Activated naive CD4-positive, alpha-beta T cell (primary cell): Measurements from ENCODE around the gene VSTM1.
"Not testable (repeated sequence)": the region's sequence is repeated elsewhere in the genome, so short reads cannot be mapped to it uniquely, and the experiment has no call there.

ENCODE experiments used
- DNase-seq, 4 experiments: peaks; one replicate each; lab custom pipeline; 2025; lab: John Stamatoyannopoulos, UW

VSTM1 gene, protein sequence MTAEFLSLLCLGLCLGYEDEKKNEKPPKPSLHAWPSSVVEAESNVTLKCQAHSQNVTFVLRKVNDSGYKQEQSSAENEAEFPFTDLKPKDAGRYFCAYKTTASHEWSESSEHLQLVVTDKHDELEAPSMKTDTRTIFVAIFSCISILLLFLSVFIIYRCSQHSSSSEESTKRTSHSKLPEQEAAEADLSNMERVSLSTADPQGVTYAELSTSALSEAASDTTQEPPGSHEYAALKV

DNA sequence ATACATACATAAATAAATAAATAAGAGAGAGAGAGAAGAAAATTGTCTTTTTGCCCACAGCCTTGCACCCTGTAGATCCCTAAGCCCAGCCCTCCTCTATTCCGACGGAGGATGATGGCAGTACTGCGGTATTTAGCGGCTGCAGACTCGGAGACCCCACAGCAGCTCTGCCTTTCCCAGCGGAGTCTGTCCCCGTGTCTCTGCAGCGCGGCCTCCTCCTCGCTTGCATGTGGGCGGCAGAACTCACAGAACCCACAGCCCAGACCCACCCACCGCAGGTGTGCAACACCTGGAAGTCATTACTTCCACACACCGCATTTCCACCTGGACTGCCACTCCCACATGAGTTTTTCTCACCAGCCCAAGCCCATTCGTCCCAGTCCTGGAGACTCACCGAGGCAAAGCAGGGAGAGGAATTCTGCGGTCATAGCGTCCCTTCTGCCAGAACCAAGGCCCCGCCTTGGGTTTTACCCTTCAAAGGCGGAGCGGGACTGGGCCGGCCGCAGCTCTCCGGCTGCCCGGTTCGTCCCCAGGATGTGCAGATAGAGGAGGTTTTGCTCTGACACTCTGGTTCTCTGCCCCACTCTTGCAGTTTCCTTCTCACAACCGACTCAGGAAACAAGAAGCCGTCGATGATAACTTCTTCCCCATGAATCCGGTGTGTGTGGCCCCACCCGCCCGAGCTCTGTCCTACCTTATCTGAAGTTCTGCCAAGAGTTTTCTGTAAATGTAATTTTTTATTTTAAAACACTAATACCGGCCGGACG lies at the start of gene VSTM1:
Gene VSTM1 (minus strand): TSS at position 548 of the 767 bp plus-strand sequence. CDS start 120 bp downstream, at position 428.
- DNase-seq, result no peak

DNA sequence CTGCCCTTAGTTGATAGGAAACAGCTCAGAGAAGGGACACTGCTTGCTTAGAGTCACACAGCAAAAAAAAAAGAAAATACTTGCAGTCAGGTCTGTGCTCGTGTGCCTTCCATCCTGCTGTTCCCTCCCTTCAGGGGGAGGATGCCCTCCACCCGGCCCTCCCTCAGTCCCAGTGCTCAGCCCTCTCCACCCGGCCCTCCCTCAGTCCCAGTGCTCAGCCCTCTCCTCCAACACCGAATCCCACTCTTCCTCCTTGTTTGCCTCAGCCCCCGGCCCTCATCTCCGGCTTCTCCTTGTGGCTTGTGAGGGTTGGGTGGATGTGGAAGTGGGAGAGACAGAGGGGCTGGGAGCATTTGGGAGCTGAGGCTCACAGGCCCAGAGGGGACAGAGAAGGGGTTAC lies 46.0 kb upstream of the VSTM1 start:
- peak in 1 of 4 experiments; percentile 5 for DNase-seq

DNA sequence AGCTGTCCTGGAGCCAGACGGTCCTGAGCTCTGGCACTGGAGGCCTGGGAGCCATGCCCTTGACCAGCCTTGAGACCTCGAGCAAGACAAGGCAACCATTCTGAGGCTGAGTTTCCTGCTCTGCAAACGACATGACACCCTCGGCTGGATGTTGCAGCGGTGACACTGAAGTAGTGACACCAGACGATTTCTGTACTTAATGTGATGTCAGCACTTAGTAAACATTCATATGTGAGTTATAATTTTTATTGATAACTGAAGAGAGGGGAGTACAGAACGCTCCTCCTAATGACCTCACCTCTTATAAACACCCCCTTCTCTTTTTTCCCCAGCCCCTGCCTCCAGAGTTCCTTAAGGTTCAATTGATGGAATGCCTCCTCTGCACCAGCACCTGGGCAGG lies 44.8 kb upstream of the VSTM1 start:
- no peak for DNase-seq

DNA sequence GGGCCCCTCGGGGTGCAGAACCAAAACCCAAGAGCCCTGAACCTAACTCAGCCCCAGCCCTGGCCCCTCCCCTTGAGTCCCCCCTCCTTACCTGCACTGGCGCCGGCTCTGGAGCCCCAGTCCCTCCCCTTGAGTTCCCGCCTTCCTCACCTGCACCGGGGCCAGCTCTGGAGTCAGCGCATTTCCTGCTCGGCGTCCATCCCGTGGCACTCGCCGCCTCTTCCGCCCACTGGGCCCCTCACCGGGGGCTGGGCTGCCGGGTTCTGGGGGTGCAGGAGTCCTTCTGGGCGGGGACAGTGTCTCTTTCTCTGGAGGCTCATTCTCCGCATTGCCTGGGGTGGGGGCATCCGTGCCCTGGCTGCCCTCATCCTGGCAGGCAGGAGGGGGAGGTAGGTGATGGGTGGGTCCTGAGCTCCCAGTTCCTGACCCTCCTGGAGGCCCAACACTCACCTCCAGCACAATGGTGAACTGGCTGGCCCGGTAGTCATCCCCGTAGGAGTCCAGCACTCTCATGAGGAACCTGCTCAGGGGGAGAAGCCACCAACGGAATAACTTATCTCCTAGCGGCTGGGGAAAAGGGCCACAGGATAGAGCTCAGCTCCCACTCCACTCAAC lies 44.3 kb upstream of the VSTM1 start:
- no peak for DNase-seq

DNA sequence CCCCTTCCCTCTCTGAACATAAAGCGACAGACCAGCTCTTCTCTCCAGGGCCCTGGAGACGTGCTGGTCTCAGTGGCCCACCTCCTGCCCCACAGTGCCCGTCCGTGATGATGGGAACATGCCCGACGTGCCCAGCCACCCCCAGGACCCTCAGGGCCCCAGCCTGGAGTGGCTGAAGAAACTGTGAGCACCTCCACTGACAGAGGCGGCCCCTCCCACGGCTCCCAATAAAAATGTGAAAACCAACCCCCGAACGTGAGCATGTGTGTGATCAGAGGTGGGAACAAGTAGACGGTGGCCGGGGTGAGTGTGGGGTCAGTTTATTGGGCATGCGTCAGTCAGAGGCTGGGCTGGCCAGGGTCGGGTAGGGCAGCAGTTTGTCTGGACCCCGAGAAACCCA lies 43.0 kb upstream of the VSTM1 start:
- DNase-seq, result no peak

DNA sequence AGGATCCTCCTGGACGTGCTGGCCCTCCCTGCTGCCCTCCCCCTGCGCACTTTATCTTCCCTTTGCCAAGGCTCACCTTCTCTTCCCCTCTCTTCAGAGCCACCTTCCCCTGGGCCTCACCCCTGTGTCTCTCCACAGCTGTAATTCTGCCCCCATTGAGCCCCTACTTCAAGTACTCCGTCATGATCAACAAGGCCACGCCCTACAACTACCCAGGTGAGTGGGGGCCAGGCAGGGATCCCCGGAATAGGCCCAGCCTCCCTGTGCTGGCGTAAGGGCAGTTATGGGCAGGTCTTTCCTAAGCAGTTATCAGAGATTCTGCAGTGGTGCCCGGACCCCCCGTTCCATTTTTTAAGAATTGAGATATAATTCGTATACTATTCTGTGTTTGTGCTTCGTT lies 42.1 kb upstream of the VSTM1 start:
- DNase-seq, result no peak

DNA sequence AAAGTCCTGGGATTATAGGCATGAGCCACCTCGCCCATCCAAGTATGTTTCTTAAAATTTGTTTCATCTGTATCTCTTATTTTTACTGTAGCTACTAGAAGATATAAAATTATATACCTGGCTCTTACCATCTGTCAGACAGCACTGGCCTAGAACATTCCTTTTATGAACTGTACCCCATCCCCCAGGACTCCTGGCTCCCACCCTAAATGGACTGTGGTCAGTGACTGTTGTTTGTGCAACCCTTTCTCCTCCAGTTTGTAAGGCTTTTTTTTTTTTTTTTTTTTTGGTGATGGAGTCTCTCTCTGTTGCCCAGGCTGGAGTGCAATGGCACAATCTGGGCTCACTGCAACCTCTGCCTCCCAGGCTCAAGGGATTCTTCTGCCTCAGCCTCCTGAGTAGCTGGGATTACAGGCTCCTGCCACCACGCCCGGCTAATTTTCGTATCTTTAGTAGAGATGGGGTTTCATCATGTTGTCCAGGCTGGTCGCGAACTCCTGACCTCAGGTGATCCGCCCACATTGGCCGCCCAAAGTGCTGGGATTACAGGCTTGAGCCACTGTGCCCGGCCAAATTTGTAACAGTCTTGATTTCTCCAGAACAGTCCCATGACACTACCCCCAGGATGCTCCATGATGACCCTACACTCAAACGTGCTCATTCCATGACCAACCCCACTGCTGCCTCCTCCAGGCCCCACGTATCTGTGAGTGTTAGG lies 41.5 kb upstream of the VSTM1 start:
- no peak for DNase-seq

DNA sequence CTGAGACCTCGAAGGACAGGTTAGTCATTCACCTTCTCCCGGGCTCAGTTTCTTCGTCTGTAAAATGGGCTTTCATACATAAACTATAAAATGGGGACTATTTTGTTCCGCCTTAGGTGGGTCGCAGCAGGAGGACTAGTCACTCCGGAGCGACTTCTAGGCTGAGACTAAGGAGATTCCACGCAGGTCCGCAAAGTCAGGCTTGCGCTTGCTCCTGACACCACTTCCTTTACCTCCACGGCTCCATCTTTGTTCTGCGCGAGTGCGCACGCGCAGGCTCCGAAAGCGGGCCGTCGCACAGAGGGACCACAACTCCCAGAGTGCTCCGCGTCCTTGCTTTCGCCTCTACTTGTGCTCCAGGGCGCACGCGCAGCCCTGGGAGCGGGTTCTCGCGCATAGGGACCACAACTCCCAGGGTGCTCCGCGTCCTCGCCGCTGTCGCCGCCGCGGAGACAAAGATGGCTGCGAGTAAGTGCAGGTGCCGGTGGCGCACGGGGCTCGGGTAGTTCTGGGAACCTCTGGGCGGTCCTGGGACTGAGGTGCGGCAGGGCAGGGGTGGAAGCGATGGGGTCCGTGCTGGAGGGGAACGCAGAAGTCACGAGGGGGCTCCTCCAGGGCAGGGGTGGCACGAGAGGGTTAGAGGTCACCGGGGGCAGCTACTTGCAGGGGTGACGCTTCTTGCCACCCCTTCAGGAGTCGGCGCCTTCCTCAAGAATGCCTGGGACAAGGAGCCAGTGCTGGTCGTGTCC lies 38.9 kb upstream of the VSTM1 start, which contains the start of gene NDUFA3:
Gene NDUFA3 (plus strand): TSS at position 435 of the 749 bp plus-strand sequence. CDS start 24 bp downstream, at position 459.
- peak; percentile 92 to 96 (median 94) for DNase-seq

DNA sequence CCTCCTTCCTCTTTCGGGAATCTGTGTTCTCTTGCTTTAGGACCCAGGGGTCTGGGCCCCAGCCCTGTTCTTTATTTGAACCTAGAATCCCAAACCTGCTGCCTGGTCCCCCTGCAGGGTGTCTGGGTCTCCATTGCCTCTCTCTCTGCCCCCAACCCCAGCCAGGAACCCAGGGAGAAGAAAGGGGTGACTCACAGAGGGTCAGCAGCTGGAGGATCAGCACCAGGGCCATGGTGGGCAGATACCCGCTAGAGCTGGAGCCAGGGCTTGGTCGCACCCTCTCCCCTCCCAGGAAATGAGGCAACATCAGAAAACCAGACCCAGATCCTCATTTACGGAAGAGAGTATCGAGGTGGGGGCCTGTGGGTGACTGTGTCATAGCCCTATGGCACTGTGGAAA lies 36.9 kb upstream of the VSTM1 start, which contains the start of gene OSCAR:
Gene OSCAR (minus strand): TSS at position 243 of the 400 bp plus-strand sequence. CDS start 11 bp downstream, at position 232.
- no peak for DNase-seq

DNA sequence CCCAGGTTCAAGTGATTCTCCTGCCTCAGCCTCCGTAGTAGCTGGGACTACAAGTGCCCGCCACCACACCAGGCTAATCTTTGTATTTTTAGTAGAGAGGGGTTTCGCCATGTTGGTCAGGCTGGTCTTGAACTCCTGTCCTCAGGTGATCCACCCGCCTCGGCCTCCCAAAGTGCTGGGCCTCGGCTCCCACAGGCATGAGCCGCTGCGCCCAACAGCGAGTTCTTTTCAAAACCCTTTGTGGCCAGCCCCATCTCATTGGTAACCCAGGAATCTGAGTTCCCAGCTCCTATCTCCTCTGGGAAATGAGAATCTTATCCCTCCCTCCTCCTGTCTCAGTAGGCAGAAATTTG lies 36.2 kb upstream of the VSTM1 start:
- DNase-seq, result not testable (repeated sequence)

DNA sequence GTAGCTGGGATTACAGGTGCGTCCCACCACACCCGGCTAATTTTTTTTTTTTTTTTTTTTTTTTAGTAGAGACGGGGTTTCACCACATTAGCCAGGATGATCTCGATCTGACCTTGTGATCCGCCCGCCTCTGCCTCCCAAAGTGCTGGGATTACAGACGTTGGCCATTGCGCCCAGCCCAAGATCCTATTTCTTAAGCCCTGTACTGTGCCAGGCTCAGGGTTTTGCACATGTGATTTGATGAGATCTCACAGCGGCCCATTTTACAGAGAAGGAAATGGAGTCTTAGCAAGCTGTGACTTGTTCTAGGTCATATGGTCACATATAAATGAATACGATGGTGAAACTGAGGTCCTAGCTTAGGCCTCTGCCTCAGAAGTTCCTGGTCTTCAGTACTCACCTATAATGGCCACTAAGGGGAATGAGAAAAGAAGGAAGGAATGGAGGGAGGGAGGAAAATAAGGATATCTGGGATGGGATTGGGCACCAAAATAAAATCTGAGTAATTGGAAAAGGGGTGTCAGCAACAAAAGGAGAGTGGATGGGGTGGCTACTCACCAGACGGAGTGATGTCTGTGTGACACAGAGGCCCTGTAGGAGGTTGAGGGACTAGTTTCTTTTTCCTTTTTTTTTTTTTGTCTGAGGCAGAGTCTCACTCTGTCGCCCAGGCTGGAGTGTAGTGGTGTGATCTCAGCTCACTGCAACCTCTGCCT lies 35.6 kb upstream of the VSTM1 start:
- DNase-seq, result no peak

DNA sequence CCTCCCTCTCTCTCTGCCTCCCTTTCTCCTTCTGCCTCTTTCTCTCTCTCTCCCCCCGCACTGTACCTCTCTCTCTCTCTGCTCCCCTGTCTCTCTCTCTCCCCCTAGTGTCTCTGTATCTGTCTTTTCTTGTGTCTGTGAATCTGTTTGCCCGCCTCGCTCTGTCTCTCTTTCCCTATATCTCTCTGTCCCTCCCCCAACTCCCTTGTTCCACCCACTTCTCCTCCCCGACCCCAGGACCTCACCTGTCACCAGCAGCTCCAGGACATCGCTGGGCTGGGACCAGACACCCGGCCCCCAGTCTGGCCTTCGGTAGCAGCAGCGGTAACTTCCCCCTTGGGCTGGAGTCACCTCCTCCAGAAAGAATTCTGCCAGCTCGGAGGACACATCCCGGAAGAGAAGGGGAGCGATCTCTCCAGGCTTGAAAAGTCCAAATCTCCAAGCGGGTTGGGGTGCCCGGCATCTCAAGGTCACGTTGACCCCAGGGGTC lies 33.0 kb upstream of the VSTM1 start:
- no peak for DNase-seq

DNA sequence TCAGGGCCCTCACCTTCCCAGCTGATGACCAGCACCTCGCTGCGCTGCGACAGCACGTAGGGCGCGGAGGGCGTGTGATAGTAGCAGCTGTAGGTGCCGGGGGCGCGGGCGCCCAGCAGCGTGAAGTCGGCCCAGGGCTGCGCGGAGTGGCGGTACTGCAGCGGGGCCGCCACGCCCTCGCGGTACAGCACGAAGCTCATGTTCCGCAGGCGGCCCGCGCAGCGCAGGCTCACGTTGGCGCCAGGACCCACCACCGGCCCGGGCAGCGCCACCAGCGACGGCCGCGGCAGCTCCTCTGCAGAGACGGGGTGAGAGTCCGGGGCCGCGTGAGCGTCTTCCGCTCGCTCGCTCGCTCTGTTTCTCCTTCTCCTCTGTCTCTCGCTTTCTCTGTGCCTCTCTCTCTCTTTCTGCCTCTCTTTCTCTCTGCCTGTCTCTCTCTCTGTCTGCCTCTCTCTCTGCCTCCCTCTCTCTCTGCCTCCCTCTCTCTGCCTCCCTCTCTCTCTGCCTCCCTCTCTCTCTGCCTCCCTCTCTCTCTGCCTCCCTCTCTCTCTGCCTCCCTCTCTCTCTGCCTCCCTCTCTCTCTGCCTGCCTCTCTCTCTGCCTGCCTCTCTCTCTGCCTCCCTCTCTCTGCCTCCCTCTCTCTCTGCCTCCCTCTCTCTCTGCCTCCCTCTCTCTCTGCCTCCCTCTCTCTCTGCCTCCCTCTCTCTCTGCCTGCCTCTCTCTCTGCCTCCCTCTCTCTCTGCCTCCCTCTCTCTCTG lies 32.3 kb upstream of the VSTM1 start:
- peak in 2 of 4 experiments; percentile 9 to 38 for DNase-seq

DNA sequence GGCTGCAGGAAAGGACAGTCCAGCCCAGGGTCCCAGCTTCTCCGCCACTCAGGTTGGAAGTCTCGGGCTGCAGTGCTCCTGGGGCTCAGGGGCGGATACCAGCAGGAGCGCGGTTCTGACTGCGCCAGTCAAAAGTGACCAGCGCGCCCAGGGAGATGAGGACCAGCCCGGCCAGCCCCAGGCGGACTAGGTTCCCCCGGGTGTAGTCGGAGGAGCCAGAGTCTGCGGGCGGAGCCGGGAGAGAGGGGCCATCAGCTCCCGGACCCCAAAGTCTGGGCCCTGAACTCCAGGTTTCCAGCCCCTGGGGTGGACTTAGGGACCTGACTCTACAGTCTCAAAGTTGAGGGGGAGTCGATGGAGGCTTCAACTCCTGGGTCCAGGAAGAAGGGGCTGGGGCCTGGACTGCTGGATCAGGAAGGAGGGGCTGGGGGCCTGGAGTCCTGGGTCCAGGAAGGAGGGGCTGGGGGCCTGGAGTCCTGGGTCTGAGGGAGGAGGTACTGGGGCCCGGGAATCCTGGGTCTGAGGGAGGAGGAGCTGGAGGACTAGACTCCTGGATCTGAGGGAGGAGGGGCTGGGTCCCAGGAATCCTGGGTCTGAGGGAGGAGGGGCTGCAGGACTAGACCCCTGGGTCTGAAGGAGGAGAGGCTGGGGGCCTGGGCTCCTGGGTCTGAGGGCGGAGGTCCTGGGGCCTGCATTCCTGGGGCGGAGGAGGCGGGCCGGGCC lies 31.6 kb upstream of the VSTM1 start:
- no peak for DNase-seq

DNA sequence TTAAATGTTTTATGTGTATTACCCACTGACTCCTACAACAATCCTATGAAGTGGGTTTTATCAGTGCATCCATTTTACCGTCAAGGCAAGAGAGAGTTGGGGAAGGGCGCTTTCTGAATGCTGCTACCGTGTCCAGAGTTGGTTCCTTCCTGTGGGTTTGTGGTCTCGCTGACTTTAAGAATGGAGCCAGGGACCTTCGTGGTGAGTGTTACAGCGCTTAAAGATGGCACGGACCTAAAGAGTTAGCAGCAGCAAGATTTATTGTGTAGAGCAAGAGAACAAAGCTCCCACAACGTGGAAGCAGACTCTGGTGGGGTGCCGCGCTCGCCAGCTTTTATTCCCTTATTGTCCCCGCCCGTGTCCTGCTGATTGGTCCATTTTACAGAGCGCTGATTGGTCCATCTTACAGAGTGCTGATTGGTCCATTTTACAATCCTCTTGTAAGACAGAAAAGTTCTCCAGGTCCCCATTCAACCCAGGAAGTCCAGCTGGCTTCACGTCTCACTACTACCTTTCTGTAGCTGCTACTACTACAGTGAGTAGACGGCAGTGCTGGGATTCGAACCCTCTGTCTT lies 30.8 kb upstream of the VSTM1 start:
- DNase-seq, result no peak

DNA sequence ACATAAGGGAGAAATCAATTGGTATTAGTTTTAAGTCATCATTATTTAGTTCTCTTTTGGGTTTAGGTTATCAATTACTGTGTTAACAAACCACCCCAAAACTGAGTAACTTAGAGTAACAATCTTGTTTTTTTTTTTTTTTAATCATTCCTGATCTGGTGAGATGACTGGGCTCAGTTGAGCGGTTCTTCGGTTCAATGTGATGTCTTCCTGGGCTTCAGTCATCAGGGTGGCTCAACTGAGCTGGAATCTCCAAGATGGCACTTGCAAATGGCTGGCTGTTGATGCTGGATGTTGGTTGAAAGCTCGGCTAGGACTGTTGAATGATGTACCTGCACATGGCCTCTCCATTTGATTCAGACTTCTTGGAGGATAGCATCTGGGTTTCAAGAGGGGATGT lies 20.7 kb upstream of the VSTM1 start:
- DNase-seq, result no peak

DNA sequence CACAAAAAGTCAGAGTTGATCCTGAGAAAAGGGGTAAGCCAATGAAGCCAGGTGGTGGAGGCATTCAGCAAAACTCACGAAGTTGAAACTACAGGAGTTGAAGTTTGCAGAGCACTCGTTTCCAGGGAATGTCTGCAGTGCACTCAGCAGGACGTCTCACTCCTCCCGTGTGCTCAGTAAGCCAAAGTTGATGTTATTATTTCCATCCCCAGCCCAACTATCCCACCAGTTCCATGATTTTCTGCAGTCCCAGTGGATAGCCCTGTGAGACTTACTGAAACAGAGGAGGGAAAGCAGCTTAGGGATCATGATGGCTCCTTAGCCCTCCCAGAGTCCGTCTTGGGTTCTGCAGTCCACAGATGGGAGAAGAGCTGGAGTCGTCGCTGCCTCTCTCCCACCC lies 17.3 kb upstream of the VSTM1 start, which contains the start of gene TARM1:
Gene TARM1 (minus strand): TSS at position 334 of the 400 bp plus-strand sequence. CDS start 25 bp downstream, at position 309.
- DNase-seq, result no peak

DNA sequence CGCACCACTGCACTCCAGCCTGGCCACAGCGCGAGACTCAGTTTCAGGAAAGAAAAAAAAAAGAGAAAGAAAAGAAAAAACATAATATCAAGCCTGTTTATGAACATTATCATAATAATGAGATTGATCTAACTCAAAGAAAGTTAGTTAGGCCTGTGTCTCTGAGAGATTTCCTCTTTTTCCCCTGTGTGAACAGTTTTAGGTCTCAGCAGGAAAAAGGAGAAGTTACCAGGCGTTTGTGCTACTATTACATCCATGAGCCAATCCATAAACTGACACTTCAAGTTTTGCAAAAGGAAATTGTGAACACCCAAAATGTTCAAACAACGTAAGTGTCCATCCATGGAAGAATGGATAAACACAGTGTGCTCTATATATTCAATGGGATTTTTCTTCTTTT lies 13.6 kb upstream of the VSTM1 start:
- no peak for DNase-seq

DNA sequence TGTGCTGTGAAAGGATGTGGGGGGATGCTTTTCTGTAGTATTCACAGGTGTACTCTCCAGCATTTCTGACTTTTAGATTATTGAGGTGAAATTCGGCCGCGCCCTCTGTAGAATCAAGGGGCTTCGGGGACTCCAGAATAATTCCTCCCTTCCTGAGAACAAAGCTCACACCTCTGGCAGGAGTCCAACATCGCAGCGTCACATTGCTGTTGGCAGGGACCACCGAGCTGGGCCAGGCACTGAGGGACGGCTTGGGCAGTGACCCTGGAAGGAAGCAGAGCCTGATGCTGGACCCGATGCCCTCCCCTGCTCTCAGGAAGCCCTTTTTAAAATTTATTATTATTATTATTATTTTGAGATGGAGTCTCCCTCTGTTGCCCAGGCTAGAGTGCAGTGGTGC lies 11.2 kb upstream of the VSTM1 start:
- no peak for DNase-seq
